ENCODE results near the gene LIFR. TPM values are rescaled to one million over a fixed set of nuclear protein-coding genes. Genes with fewer than 3 reads are reported as not detected.
"Not testable (repeated sequence)": the region's sequence is repeated elsewhere in the genome, so short reads cannot be mapped to it uniquely, and the experiment has no call there.

Gene LIFR
- total RNA-seq, 4 donors from 2014 or later: 18.7 to 71.4 (median 31.3) TPM

GRCh38 chr5:38573521-38573920 is 17.1 kb upstream of the LIFR start:
- no peaks in the 10 kb centered on the region for H3K9me3 ChIP-seq
- H3K27ac ChIP-seq: no peak overlapping the region
- H3K36me3 ChIP-seq: no peaks in the 10 kb centered on the region
- DNase-seq (ENCODE audit: low spot score in 2 of 2): no peak
- no peaks in the 10 kb centered on the region for H3K27me3 ChIP-seq
- peaks cover 12% of the 10 kb centered on the region for H3K4me1 ChIP-seq
- 98% methylated on average over 3 of the region's 3 CpGs for WGBS
- TF ChIP-seq EP300 (IDR thresholded peaks at IDR 0.05): no peak
- no peak for TF ChIP-seq POLR2AphosphoS5 (IDR thresholded peaks at IDR 0.05)
- no peak for TF ChIP-seq POLR2A (IDR thresholded peaks at IDR 0.05)
- no peak for TF ChIP-seq CTCF (IDR thresholded peaks at IDR 0.05)
- H3K4me3 ChIP-seq: no peak overlapping the region

- Histone ChIP-seq H3K27me3 (no peaks in the 10 kb centered on the region), H3K4me3 (no peak overlapping the region), H3K9me3 (no peaks in the 10 kb centered on the region), H3K27ac (no peak overlapping the region), H3K4me1 (no peaks in the 10 kb centered on the region), H3K36me3 (no peaks in the 10 kb centered on the region)
- WGBS: 72% methylated on average over 3 of the region's 3 CpGs
- TF ChIP-seq CTCF (IDR thresholded peaks at IDR 0.05): no peak
- TF ChIP-seq EP300 (IDR thresholded peaks at IDR 0.05): no peak
- no peak for TF ChIP-seq POLR2AphosphoS5 (IDR thresholded peaks at IDR 0.05)
- no peak for TF ChIP-seq POLR2A (IDR thresholded peaks at IDR 0.05)
- DNase-seq (ENCODE audit: low spot score in 2 of 2): no peak
These were observed 12.7 kb upstream of the LIFR start for GRCh38 chr5:38569180-38569579.

GRCh38 chr5:38567306-38567705 is 10.9 kb upstream of the LIFR start:
- H3K4me3 ChIP-seq; H3K27me3 ChIP-seq; H3K36me3 ChIP-seq; DNase-seq (ENCODE audit: low spot score in 2 of 2); H3K9me3 ChIP-seq; H3K4me1 ChIP-seq; H3K27ac ChIP-seq: not testable (repeated sequence)
- 90% methylated on average over 2 of the region's 2 CpGs for WGBS

GRCh38 chr5:38563624-38564023 is 7.2 kb upstream of the LIFR start:
- WGBS: 89% methylated on average over 5 of the region's 5 CpGs
- no peak for DNase-seq (ENCODE audit: low spot score in 2 of 2)
- Histone ChIP-seq H3K27ac (no peak overlapping the region), H3K27me3 (no peaks in the 10 kb centered on the region), H3K9me3 (no peaks in the 10 kb centered on the region), H3K4me3 (no peak overlapping the region), H3K4me1 (no peaks in the 10 kb centered on the region), H3K36me3 (no peaks in the 10 kb centered on the region)
- TF ChIP-seq EP300 (IDR thresholded peaks at IDR 0.05) (no peak), POLR2AphosphoS5 (IDR thresholded peaks at IDR 0.05) (no peak), POLR2A (IDR thresholded peaks at IDR 0.05) (no peak), CTCF (IDR thresholded peaks at IDR 0.05) (no peak)

- Histone ChIP-seq H3K4me1 (peaks cover 3% of the 10 kb centered on the region), H3K9me3 (no peaks in the 10 kb centered on the region), H3K27ac (no peak overlapping the region), H3K4me3 (no peak overlapping the region), H3K36me3 (no peaks in the 10 kb centered on the region), H3K27me3 (no peaks in the 10 kb centered on the region)
- no peak for DNase-seq (ENCODE audit: low spot score in 2 of 2)
- 76% methylated on average over 5 of the region's 5 CpGs for WGBS
- TF ChIP-seq POLR2A (IDR thresholded peaks at IDR 0.05) (no peak), CTCF (IDR thresholded peaks at IDR 0.05) (no peak), EP300 (IDR thresholded peaks at IDR 0.05) (no peak), POLR2AphosphoS5 (IDR thresholded peaks at IDR 0.05) (no peak)
These were observed 6.2 kb upstream of the LIFR start for GRCh38 chr5:38562444-38563210.

- DNase-seq (ENCODE audit: low spot score in 2 of 2): no peak
- WGBS: 72% methylated on average over 3 of the region's 3 CpGs
- Histone ChIP-seq H3K27me3 (peaks cover 4% of the 10 kb centered on the region), H3K27ac (no peak overlapping the region), H3K36me3 (no peaks in the 10 kb centered on the region), H3K4me1 (peaks cover 20% of the 10 kb centered on the region), H3K4me3 (no peak overlapping the region), H3K9me3 (no peaks in the 10 kb centered on the region)
- TF ChIP-seq POLR2A (IDR thresholded peaks at IDR 0.05): no peak
- no peak for TF ChIP-seq CTCF (IDR thresholded peaks at IDR 0.05)
- no peak for TF ChIP-seq POLR2AphosphoS5 (IDR thresholded peaks at IDR 0.05)
- TF ChIP-seq EP300 (IDR thresholded peaks at IDR 0.05): no peak
These were observed 3.0 kb upstream of the LIFR start for GRCh38 chr5:38559428-38559827.

Data from suprapubic skin (tissue), 4 donors.